Immature natural killer cell (primary cell): ENCODE results near the gene LITAF. TPM values are rescaled to one million over a fixed set of nuclear protein-coding genes. Genes with fewer than 3 reads are reported as not detected.
A peak's percentile ranks its signal among the peaks of the same experiment; 100 is the strongest.
"Not testable (repeated sequence)": the region's sequence is repeated elsewhere in the genome, so short reads cannot be mapped to it uniquely, and the experiment has no call there.

ENCODE experiments used
- DNase-seq, 3 donors: peaks; one replicate each; pipeline ENCODE4 v3.0.0; 2022; ENCODE audit warnings: mixed read lengths in 1 of 3
- H3K27ac Mint-ChIP-seq, 6 donors: one replicate each; pipeline ENCODE4 v1.8.0; 2020; ENCODE audit warnings: mixed read lengths in 6 of 6, mild to moderate bottlenecking in 5 of 6, inconsistent platforms in 4 of 6, moderate library complexity in 3 of 6
- H3K27me3 Mint-ChIP-seq, 3 donors: one replicate each; pipeline ENCODE4 v1.8.0; 2020 to 2021; ENCODE audit warnings: low read depth in 3 of 3, mild to moderate bottlenecking in 3 of 3, mixed read lengths in 3 of 3, moderate library complexity in 3 of 3, inconsistent platforms in 1 of 3
- H3K36me3 Mint-ChIP-seq, 3 donors: one replicate each; pipeline ENCODE4 v1.8.0; 2020; ENCODE audit warnings: mixed read lengths in 3 of 3, inconsistent platforms in 2 of 3, mild to moderate bottlenecking in 2 of 3
- H3K4me1 Mint-ChIP-seq, 2 donors: one replicate each; pipeline ENCODE4 v1.8.0; 2020; ENCODE audit warnings: inconsistent platforms in 2 of 2, mild to moderate bottlenecking in 2 of 2, mixed read lengths in 2 of 2, moderate library complexity in 1 of 2
- H3K4me3 Mint-ChIP-seq, 5 donors: one replicate each; pipeline ENCODE4 v1.8.0; 2020; ENCODE audit warnings: mild to moderate bottlenecking in 5 of 5, mixed read lengths in 5 of 5, inconsistent platforms in 3 of 5, moderate library complexity in 3 of 5
- H3K9me3 Mint-ChIP-seq, 6 donors: one replicate each; pipeline ENCODE4 v1.8.0; 2020; ENCODE audit warnings: mild to moderate bottlenecking in 6 of 6, mixed read lengths in 6 of 6, inconsistent platforms in 4 of 6, moderate library complexity in 3 of 6
- polyA plus RNA-seq, 3 donors: library from polyadenylated mRNA; unstranded; fragments of 300-500 nt; fragmentation: Illumina TruSeq; gene quantifications; one replicate each; pipeline ENCODE4 v1.2.3, GENCODE V29; 2021

The LITAF gene
- polyA plus RNA-seq, 3 donors from 2014 or later: 1,031 to 1,827 (median 1,086) TPM

- peak overlapping the region; percentile 47 to 88 (median 76) for H3K4me3 Mint-ChIP-seq
Measured at GRCh38 chr16:11570806-11571205, 15.9 kb downstream of the LITAF start.

GRCh38 chr16:11570258-11570657 lies 16.5 kb downstream of the LITAF start:
- peak overlapping the region; percentile 97 to 100 (median 98) for H3K27ac Mint-ChIP-seq
- H3K9me3 Mint-ChIP-seq: no peaks in the 10 kb centered on the region
- H3K27me3 Mint-ChIP-seq: peaks cover 26 to 40% (median 33%) of the 10 kb centered on the region in 3 donors
- H3K4me1 Mint-ChIP-seq: peaks cover 94 to 100% of the 10 kb centered on the region in 2 donors
- H3K4me3 Mint-ChIP-seq: peak overlapping the region; percentile 47 to 76 (median 59)
- H3K36me3 Mint-ChIP-seq: peaks cover 19 to 38% (median 29%) of the 10 kb centered on the region in 3 donors
- no peak for DNase-seq

More at GRCh38 chr16:11570806-11571205, 15.9 kb downstream of the LITAF start:
- Mint-ChIP-seq H3K36me3 (peaks cover 15 to 37% (median 29%) of the 10 kb centered on the region in 3 donors), H3K9me3 (no peaks in the 10 kb centered on the region), H3K27me3 (peaks cover 28 to 41% (median 39%) of the 10 kb centered on the region in 3 donors), H3K4me1 (peaks cover 95 to 100% of the 10 kb centered on the region in 2 donors), H3K27ac (peak overlapping the region; percentile 97 to 100 (median 98))
- no peak for DNase-seq

- Mint-ChIP-seq H3K36me3 (peaks cover 19 to 36% (median 21%) of the 10 kb centered on the region in 3 donors), H3K27ac (peak overlapping the region; percentile 88 to 97 (median 90)), H3K4me1 (peaks cover 92 to 97% of the 10 kb centered on the region in 2 donors), H3K27me3 (peaks cover 26 to 59% (median 51%) of the 10 kb centered on the region in 3 donors), H3K4me3 (peak overlapping the region; percentile 4 to 68 (median 66)), H3K9me3 (no peaks in the 10 kb centered on the region)
- no peak for DNase-seq
Measured at GRCh38 chr16:11566398-11566797, 20.3 kb downstream of the LITAF start.

GRCh38 chr16:11565665-11566064 lies 21.1 kb downstream of the LITAF start:
- H3K36me3 Mint-ChIP-seq: peaks cover 19 to 38% (median 26%) of the 10 kb centered on the region in 3 donors
- H3K27ac Mint-ChIP-seq: peak overlapping the region; percentile 88 to 97 (median 90)
- H3K9me3 Mint-ChIP-seq: no peaks in the 10 kb centered on the region
- DNase-seq: no peak
- peaks cover 92 to 97% of the 10 kb centered on the region in 2 donors for H3K4me1 Mint-ChIP-seq
- peak overlapping the region; percentile 3 to 68 (median 66) for H3K4me3 Mint-ChIP-seq
- H3K27me3 Mint-ChIP-seq: peaks cover 33 to 62% (median 52%) of the 10 kb centered on the region in 3 donors

- H3K4me1 Mint-ChIP-seq: peaks cover 91% of the 10 kb centered on the region in 2 donors
- peaks cover 34 to 58% (median 53%) of the 10 kb centered on the region in 3 donors for H3K27me3 Mint-ChIP-seq
Measured at GRCh38 chr16:11564046-11564926, 22.4 kb downstream of the LITAF start.

GRCh38 chr16:11563493-11564040 lies 23.2 kb downstream of the LITAF start:
- H3K27ac Mint-ChIP-seq: peak overlapping the region; percentile 97 to 100 (median 100)
- peaks cover 15 to 38% (median 25%) of the 10 kb centered on the region in 3 donors for H3K36me3 Mint-ChIP-seq
- no peak for DNase-seq
- peak overlapping the region; percentile 88 to 99 (median 97) for H3K4me3 Mint-ChIP-seq
- H3K27me3 Mint-ChIP-seq: peaks cover 34 to 64% (median 54%) of the 10 kb centered on the region in 3 donors
- peaks cover 91% of the 10 kb centered on the region in 2 donors for H3K4me1 Mint-ChIP-seq
- H3K9me3 Mint-ChIP-seq: no peaks in the 10 kb centered on the region

More at GRCh38 chr16:11564046-11564926, 22.4 kb downstream of the LITAF start:
- H3K9me3 Mint-ChIP-seq: no peaks in the 10 kb centered on the region
- H3K27ac Mint-ChIP-seq: peak overlapping the region; percentile 97 to 100 (median 100)
- H3K4me3 Mint-ChIP-seq: peak overlapping the region; percentile 88 to 99 (median 97)
- peaks cover 15 to 38% (median 23%) of the 10 kb centered on the region in 3 donors for H3K36me3 Mint-ChIP-seq
- no peak for DNase-seq

GRCh38 chr16:11562941-11563340 lies 23.8 kb downstream of the LITAF start:
- peak overlapping the region; percentile 97 to 100 (median 100) for H3K27ac Mint-ChIP-seq
- peak overlapping the region; percentile 88 to 99 (median 97) for H3K4me3 Mint-ChIP-seq
- peak; percentile 78 to 81 (median 81) for DNase-seq

GRCh38 chr16:11562411-11562810 lies 24.3 kb downstream of the LITAF start:
- Mint-ChIP-seq H3K4me1 (peaks cover 91% of the 10 kb centered on the region in 2 donors), H3K27me3 (peaks cover 41 to 67% (median 61%) of the 10 kb centered on the region in 3 donors), H3K27ac (peak overlapping the region; percentile 97 to 100 (median 100))

More at GRCh38 chr16:11562941-11563340, 23.8 kb downstream of the LITAF start:
- H3K9me3 Mint-ChIP-seq: no peaks in the 10 kb centered on the region
- peaks cover 35 to 67% (median 57%) of the 10 kb centered on the region in 3 donors for H3K27me3 Mint-ChIP-seq
- H3K36me3 Mint-ChIP-seq: peaks cover 15 to 38% (median 25%) of the 10 kb centered on the region in 3 donors
- H3K4me1 Mint-ChIP-seq: peaks cover 91% of the 10 kb centered on the region in 2 donors

GRCh38 chr16:11561856-11562255 lies 24.9 kb downstream of the LITAF start:
- peak in 1 of 3 donors; percentile 34 for DNase-seq
- Mint-ChIP-seq H3K27ac (peak overlapping the region; percentile 97 to 100 (median 100)), H3K27me3 (peaks cover 46 to 70% (median 66%) of the 10 kb centered on the region in 3 donors), H3K4me3 (peak overlapping the region; percentile 88 to 99 (median 97)), H3K36me3 (peaks cover 18 to 35% (median 27%) of the 10 kb centered on the region in 3 donors), H3K4me1 (peaks cover 91% of the 10 kb centered on the region in 2 donors), H3K9me3 (peaks cover 0 to 3% (median under 1%) of the 10 kb centered on the region in 6 donors)

More at GRCh38 chr16:11562411-11562810, 24.3 kb downstream of the LITAF start:
- Mint-ChIP-seq H3K4me3 (peak overlapping the region; percentile 88 to 99 (median 97)), H3K9me3 (no peaks in the 10 kb centered on the region), H3K36me3 (peaks cover 15 to 36% (median 25%) of the 10 kb centered on the region in 3 donors)
- no peak for DNase-seq

- Mint-ChIP-seq H3K36me3 (peaks cover 17 to 35% (median 27%) of the 10 kb centered on the region in 3 donors), H3K4me3 (peak overlapping the region; percentile 88 to 99 (median 97)), H3K9me3 (peaks cover 0 to 3% (median under 1%) of the 10 kb centered on the region in 6 donors), H3K27me3 (peaks cover 49 to 74% (median 67%) of the 10 kb centered on the region in 3 donors), H3K4me1 (peaks cover 91% of the 10 kb centered on the region in 2 donors), H3K27ac (peak overlapping the region; percentile 97 to 100 (median 100))
- DNase-seq: no peak
Measured at GRCh38 chr16:11561454-11561805, 25.3 kb downstream of the LITAF start.

- H3K4me3 Mint-ChIP-seq: peak overlapping the region; percentile 88 to 99 (median 97)
- peaks cover 17 to 35% (median 28%) of the 10 kb centered on the region in 3 donors for H3K36me3 Mint-ChIP-seq
- peak overlapping the region; percentile 97 to 100 (median 100) for H3K27ac Mint-ChIP-seq
- peaks cover 91% of the 10 kb centered on the region in 2 donors for H3K4me1 Mint-ChIP-seq
- DNase-seq: peak; percentile 92 to 93 (median 93)
- peaks cover 0 to 3% (median under 1%) of the 10 kb centered on the region in 6 donors for H3K9me3 Mint-ChIP-seq
- peaks cover 52 to 76% (median 71%) of the 10 kb centered on the region in 3 donors for H3K27me3 Mint-ChIP-seq
Measured at GRCh38 chr16:11560701-11561453, 25.8 kb downstream of the LITAF start.

GRCh38 chr16:11558308-11558823 lies 28.4 kb downstream of the LITAF start:
- DNase-seq: peak in 1 of 3 donors; percentile 39
- H3K36me3 Mint-ChIP-seq: peaks cover 24 to 46% (median 41%) of the 10 kb centered on the region in 3 donors
- peaks cover 85 to 93% of the 10 kb centered on the region in 2 donors for H3K4me1 Mint-ChIP-seq
- peak overlapping the region; percentile 97 to 100 (median 100) for H3K27ac Mint-ChIP-seq
- peak overlapping the region; percentile 70 to 89 (median 83) for H3K4me3 Mint-ChIP-seq
- not testable (repeated sequence) for H3K9me3 Mint-ChIP-seq
- peaks cover 48 to 67% (median 59%) of the 10 kb centered on the region in 3 donors for H3K27me3 Mint-ChIP-seq
